MM.1S (cell line): ENCODE results near the gene ARMC12.

Experiments used
- DNase-seq: peaks from one replicate; pipeline ENCODE4 v3.0.0-alpha.2; 2015
- H2AFZ ChIP-seq: fragments of 300-600 bp; sonication (generic); 2 replicates; pipeline ENCODE4 v1.6.0; 2016; ENCODE audit warnings: antibody characterized with exemption, low read length
- H3F3A ChIP-seq: fragments of 300-600 bp; sonication (generic); 2 replicates; pipeline ENCODE4 v1.6.1; 2016; ENCODE audit warnings: mild to moderate bottlenecking, antibody characterized with exemption, low read length, moderate library complexity, mixed read lengths; ENCODE audit not compliant: insufficient read depth
- H3K27ac ChIP-seq: fragments of 300-600 bp; sonication (generic); 2 replicates; pipeline ENCODE4 v1.5.1; 2016; ENCODE audit warnings: mild to moderate bottlenecking, low read length
- H3K27me3 ChIP-seq: fragments of 300-600 bp; sonication (generic); replicated peaks from 2 replicates; pipeline ENCODE4 v1.6.0; 2016; ENCODE audit warnings: low read length; ENCODE audit not compliant: insufficient read depth
- H3K36me3 ChIP-seq: fragments of 300-600 bp; sonication (generic); replicated peaks from 2 replicates; pipeline ENCODE4 v1.6.1; 2016; ENCODE audit warnings: mild to moderate bottlenecking, low read length, mixed read lengths; ENCODE audit not compliant: insufficient read depth
- H3K4me1 ChIP-seq: fragments of 300-600 bp; sonication (generic); 2 replicates; pipeline ENCODE4 v1.6.1; 2016; ENCODE audit warnings: low read length, mixed read lengths
- H3K4me2 ChIP-seq: fragments of 300-600 bp; sonication (generic); 2 replicates; pipeline ENCODE4 v1.6.0; 2016; ENCODE audit warnings: low read depth, low read length
- H3K4me3 ChIP-seq: fragments of 300-600 bp; sonication (generic); 2 replicates; pipeline ENCODE4 v1.5.1; 2016; ENCODE audit warnings: low read length, mixed read lengths
- H3K79me2 ChIP-seq: fragments of 300-600 bp; sonication (generic); 2 replicates; pipeline ENCODE4 v1.6.1; 2016; ENCODE audit warnings: mixed run types, low read length, mixed read lengths
- H3K9ac ChIP-seq: fragments of 300-600 bp; sonication (generic); 2 replicates; pipeline ENCODE4 v1.6.1; 2016; ENCODE audit warnings: low read length, mixed read lengths
- H3K9me2 ChIP-seq: fragments of 300-600 bp; sonication (generic); replicated peaks from 2 replicates; pipeline ENCODE4 v1.6.1; 2016; ENCODE audit warnings: mild to moderate bottlenecking, low read length, mixed read lengths; ENCODE audit not compliant: insufficient read depth
- H3K9me3 ChIP-seq: fragments of 300-600 bp; sonication (generic); replicated peaks from 2 replicates; pipeline ENCODE4 v1.6.1; 2016; ENCODE audit warnings: mild to moderate bottlenecking, low read length, mixed read lengths; ENCODE audit not compliant: insufficient read depth
- H4K20me1 ChIP-seq: fragments of 300-600 bp; sonication (generic); 2 replicates; pipeline ENCODE4 v1.6.1; 2016; ENCODE audit warnings: mild to moderate bottlenecking, low read length, moderate library complexity, mixed read lengths; ENCODE audit not compliant: insufficient read depth
- EZH2 ChIP-seq: fragments of 300-600 bp; sonication (generic); optimal IDR thresholded peaks from 2 replicates; pipeline ENCODE3; 2017; ENCODE audit warnings: low read depth, mild to moderate bottlenecking, antibody characterized with exemption, low read length, mixed read lengths
- EZH2phosphoT487 ChIP-seq: fragments of 300-600 bp; sonication (generic); IDR thresholded peaks from 2 replicates; pipeline ENCODE4 v1.6.1; 2018; ENCODE audit warnings: antibody characterized with exemption, low read length
- TF ChIP-seq, protein P1 (sequence below): fragments of 300-600 bp; sonication (generic); IDR thresholded peaks from 2 replicates; pipeline ENCODE4 v1.5.1; 2016; ENCODE audit warnings: antibody characterized with exemption, low read length, mixed read lengths

ARMC12 gene

GRCh38 chr6:35737413-35738211 lies 780 bp downstream of the ARMC12 start:
- Histone ChIP-seq H3K4me2 (no peak overlapping the region), H3K9me2 (no peaks in the 10 kb centered on the region), H3K27ac (no peak overlapping the region), H3F3A (peaks cover under 1% of the 10 kb centered on the region; the same call in 1 of the 2 replicates), H3K79me2 (no peaks in the 10 kb centered on the region), H2AFZ (no peak overlapping the region), H3K27me3 (no peaks in the 10 kb centered on the region), H3K4me3 (no peak overlapping the region), H3K4me1 (peaks cover 2% of the 10 kb centered on the region), H3K9me3 (no peaks in the 10 kb centered on the region), H3K36me3 (no peaks in the 10 kb centered on the region), H4K20me1 (no peaks in the 10 kb centered on the region), H3K9ac (no peak overlapping the region)
- DNase-seq: peak; percentile 81
- TF ChIP-seq, protein P1, sequence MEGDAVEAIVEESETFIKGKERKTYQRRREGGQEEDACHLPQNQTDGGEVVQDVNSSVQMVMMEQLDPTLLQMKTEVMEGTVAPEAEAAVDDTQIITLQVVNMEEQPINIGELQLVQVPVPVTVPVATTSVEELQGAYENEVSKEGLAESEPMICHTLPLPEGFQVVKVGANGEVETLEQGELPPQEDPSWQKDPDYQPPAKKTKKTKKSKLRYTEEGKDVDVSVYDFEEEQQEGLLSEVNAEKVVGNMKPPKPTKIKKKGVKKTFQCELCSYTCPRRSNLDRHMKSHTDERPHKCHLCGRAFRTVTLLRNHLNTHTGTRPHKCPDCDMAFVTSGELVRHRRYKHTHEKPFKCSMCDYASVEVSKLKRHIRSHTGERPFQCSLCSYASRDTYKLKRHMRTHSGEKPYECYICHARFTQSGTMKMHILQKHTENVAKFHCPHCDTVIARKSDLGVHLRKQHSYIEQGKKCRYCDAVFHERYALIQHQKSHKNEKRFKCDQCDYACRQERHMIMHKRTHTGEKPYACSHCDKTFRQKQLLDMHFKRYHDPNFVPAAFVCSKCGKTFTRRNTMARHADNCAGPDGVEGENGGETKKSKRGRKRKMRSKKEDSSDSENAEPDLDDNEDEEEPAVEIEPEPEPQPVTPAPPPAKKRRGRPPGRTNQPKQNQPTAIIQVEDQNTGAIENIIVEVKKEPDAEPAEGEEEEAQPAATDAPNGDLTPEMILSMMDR: peak; percentile 90
- TF ChIP-seq EZH2phosphoT487 (no peak), EZH2 (no peak)

- Histone ChIP-seq H3F3A (no peaks in the 10 kb centered on the region), H3K79me2 (no peaks in the 10 kb centered on the region), H3K9ac (no peak overlapping the region), H3K4me1 (no peaks in the 10 kb centered on the region), H3K27me3 (no peaks in the 10 kb centered on the region), H3K9me3 (no peaks in the 10 kb centered on the region), H3K4me3 (no peak overlapping the region), H2AFZ (no peak overlapping the region), H3K27ac (no peak overlapping the region), H3K4me2 (no peak overlapping the region), H4K20me1 (no peaks in the 10 kb centered on the region), H3K9me2 (no peaks in the 10 kb centered on the region), H3K36me3 (no peaks in the 10 kb centered on the region)
- no peak for DNase-seq
- TF ChIP-seq EZH2 (no peak), EZH2phosphoT487 (no peak)
- TF ChIP-seq, protein P1: no peak
Measured at GRCh38 chr6:35739645-35740524, 3.1 kb downstream of the ARMC12 start.

DNA sequence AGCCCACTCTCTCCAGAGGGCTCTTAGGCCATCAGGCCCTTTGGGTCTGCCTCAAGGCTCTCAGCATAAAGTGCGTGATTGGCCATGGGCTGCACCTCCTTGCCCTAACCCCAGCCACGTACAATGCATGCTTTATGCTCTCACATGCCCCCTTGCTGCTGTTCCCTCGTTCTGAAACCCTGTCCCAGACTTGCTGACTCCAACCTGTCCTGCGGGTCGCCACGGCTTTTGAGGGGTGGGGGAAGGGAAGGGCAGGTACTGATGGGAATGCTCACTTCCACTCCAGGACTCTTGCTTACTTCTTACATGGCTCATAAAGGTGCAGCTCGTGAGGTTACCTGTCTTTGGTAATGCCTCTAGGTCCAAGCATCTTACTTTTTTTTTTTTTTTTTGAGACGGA lies 6.0 kb downstream of the ARMC12 start:
- Histone ChIP-seq H3K27me3 (no peaks in the 10 kb centered on the region), H3K79me2 (no peaks in the 10 kb centered on the region), H3K4me2 (no peak overlapping the region), H3K9ac (no peak overlapping the region), H3K4me3 (no peak overlapping the region), H3K9me3 (no peaks in the 10 kb centered on the region), H3K4me1 (no peaks in the 10 kb centered on the region), H3K9me2 (no peaks in the 10 kb centered on the region), H3K27ac (no peak overlapping the region), H3F3A (no peaks in the 10 kb centered on the region), H2AFZ (no peak overlapping the region), H3K36me3 (no peaks in the 10 kb centered on the region), H4K20me1 (no peaks in the 10 kb centered on the region)
- DNase-seq: no peak
- TF ChIP-seq, protein P1: no peak
- TF ChIP-seq EZH2phosphoT487 (no peak), EZH2 (no peak)
